ENCODE measurements around the gene LRP10. TPM values are rescaled to one million over a fixed set of nuclear protein-coding genes. Genes with fewer than 3 reads are reported as not detected.
"Not testable (repeated sequence)": the region's sequence is repeated elsewhere in the genome, so short reads cannot be mapped to it uniquely, and the experiment has no call there.

The LRP10 gene
- total and polyA plus RNA-seq, 12 donors = 10.3 to 101 (median 48.0) TPM

- Histone ChIP-seq H3K4me3 (no peak overlapping the region), H3K9me3 (no peaks in the 10 kb centered on the region), H3K27ac (peak overlapping the region; percentile 23 to 92 (median 77)), H3K4me1 (peaks cover 19 to 73% (median 59%) of the 10 kb centered on the region in 9 donors), H3K36me3 (peaks cover 0 to 10% (median 3%) of the 10 kb centered on the region in 9 donors), H3K27me3 (no peaks in the 10 kb centered on the region)
- ATAC-seq (peak; percentile 77 to 92 (median 86)), DNase-seq (peak; percentile 89 to 92)
- TF ChIP-seq CTCF (IDR thresholded peaks at IDR 0.05) = no peak
- WGBS, 2 donors = 37 to 39% methylated on average over 9 of the region's 9 CpGs
- intact Hi-C loops (cut with DNase I) = loop anchor here in 8 of 10 donors (2.0 to 10.0 kb wide), 9 partner anchors 14 to 466 kb away; partner anchors contain the start of genes MMP14 (in 1 of the 8) and OXA1L (in 1 of the 8)
These were observed 20.4 kb upstream of the LRP10 start for GRCh38 chr14:22850944-22851764.

GRCh38 chr14:22852178-22852577, 19.4 kb upstream of the LRP10 start:
- not testable (repeated sequence) for ATAC-seq, DNase-seq, H3K27me3 ChIP-seq, H3K4me3 ChIP-seq, H3K36me3 ChIP-seq, H3K9me3 ChIP-seq
- Histone ChIP-seq H3K4me1 (peaks cover 19 to 62% (median 56%) of the 10 kb centered on the region in 9 donors), H3K27ac (peak overlapping the region in 7 of 10 donors; percentile 70 to 92 (median 80))
- 87 to 89% methylated on average over 12 of the region's 12 CpGs for WGBS, 2 donors
- intact Hi-C loops (cut with DNase I) = loop anchor here (2.0 to 10.0 kb wide), 12 partner anchors 15 to 467 kb away; partner anchors contain the start of genes MMP14 (in 2 of the 10) and OXA1L (in 1 of the 10)

- Histone ChIP-seq H3K36me3 (no peaks in the 10 kb centered on the region), H3K9me3 (peaks cover 0 to 7% (median 0%) of the 10 kb centered on the region in 11 donors), H3K4me1 (peaks cover 19 to 60% (median 53%) of the 10 kb centered on the region in 9 donors), H3K27me3 (no peaks in the 10 kb centered on the region), H3K4me3 (no peak overlapping the region), H3K27ac (peak overlapping the region in 2 of 10 donors; percentile 58 to 79)
- 86 to 89% methylated on average over 2 of the region's 2 CpGs for WGBS, 2 donors
- intact Hi-C loops (cut with DNase I) = loop anchor here (2.0 to 10.0 kb wide), 12 partner anchors 16 to 468 kb away; partner anchors contain the start of genes MMP14 (in 2 of the 10) and OXA1L (in 1 of the 10)
- no peak for DNase-seq
- TF ChIP-seq CTCF (IDR thresholded peaks at IDR 0.05) = no peak
- no peak for ATAC-seq
These were observed 19.0 kb upstream of the LRP10 start for GRCh38 chr14:22852599-22852939.

GRCh38 chr14:22852940-22853767, 18.4 kb upstream of the LRP10 start:
- H3K36me3 ChIP-seq = no peaks in the 10 kb centered on the region
- peak overlapping the region; percentile 24 to 61 (median 53) for H3K4me3 ChIP-seq
- peaks cover 19 to 54% (median 47%) of the 10 kb centered on the region in 9 donors for H3K4me1 ChIP-seq
- peak; percentile 85 to 97 (median 90) for TF ChIP-seq CTCF (IDR thresholded peaks at IDR 0.05)
- intact Hi-C loops (cut with DNase I) = loop anchor here (1.0 to 10.0 kb wide), 15 partner anchors 16 to 468 kb away; partner anchors contain the start of genes MMP14 (in 2 of the 10) and OXA1L (in 1 of the 10)
- WGBS, 2 donors = 1 to 2% methylated on average over 20 of the region's 20 CpGs
- no peaks in the 10 kb centered on the region for H3K27me3 ChIP-seq
- peaks cover 0 to 7% (median 0%) of the 10 kb centered on the region in 11 donors for H3K9me3 ChIP-seq
- ATAC-seq (peak; percentile 48 to 80 (median 64)), DNase-seq (peak; percentile 90 to 92)
- H3K27ac ChIP-seq = peak overlapping the region in 7 of 10 donors; percentile 5 to 79 (median 56)

- WGBS, 2 donors = 95 to 97% methylated on average over 11 of the region's 11 CpGs
- peaks cover 13 to 42% (median 35%) of the 10 kb centered on the region in 9 donors for H3K4me1 ChIP-seq
- H3K27ac ChIP-seq = not testable (repeated sequence)
These were observed 17.2 kb upstream of the LRP10 start for GRCh38 chr14:22854296-22854695.

More at GRCh38 chr14:22854296-22854695, 17.2 kb upstream of the LRP10 start:
- not testable (repeated sequence) for ATAC-seq, H3K9me3 ChIP-seq, H3K27me3 ChIP-seq, H3K4me3 ChIP-seq, DNase-seq, H3K36me3 ChIP-seq
- intact Hi-C loops (cut with DNase I) = loop anchor here in 8 of 10 donors (5.0 to 10.0 kb wide), 8 partner anchors 89 to 469 kb away; partner anchors contain the start of gene OXA1L (in 1 of the 8)

Measured in heart right ventricle (tissue), 16 donors.